K562 (cell line): ENCODE results near the gene CRTAP. TPM values are rescaled to one million over a fixed set of nuclear protein-coding genes. Genes with fewer than 3 reads are reported as not detected.
A peak's percentile ranks its signal among the peaks of the same experiment; 100 is the strongest.

ENCODE experiments used
- ATAC-seq: fragments of 200-7000 bp; cut with Tn5 transposase; 3 replicates; pipeline ENCODE4 v1.9.1; 2020; ENCODE audit warnings: moderate library complexity
- BruUV-seq: library from RNA; stranded (reverse); fragments of 400-500 nt; replicated peaks from 2 replicates; lab custom pipeline; 2021; lab: Mats Ljungman, UMichigan
- CTCF ChIA-PET: fragments of 300-600 bp; formaldehyde crosslinking; extraction: SDS; loops from one replicate; lab custom pipeline; 2021; ENCODE audit warnings: low intra/inter-chr PET ratio; lab: Yijun Ruan, JAX
- POLR2A ChIA-PET: fragments of 300-600, 350-650 bp; sonication (Branson Sonifier 250); formaldehyde crosslinking; extraction: SDS; loops from one replicate; lab custom pipeline; 2021; ENCODE audit warnings: antibody characterized with exemption, inconsistent platforms; lab: Yijun Ruan, JAX
- DNase-seq, 4 experiments: peaks; one replicate each; pipeline versions ENCODE4 v3.0.0 to v3.0.0-alpha.2; 2011 to 2018; ENCODE audit warnings: low spot score in 3 of 4, mixed read lengths in 3 of 4; ENCODE audit errors: extremely low read depth in 1 of 4
- FAIRE-seq: peaks from 2 replicates; lab custom pipeline; 2011; peaks lifted over from hg19 to GRCh38; lab: Jason Lieb, UNC
- H2AFZ ChIP-seq: 2 replicates; pipeline ENCODE4 v1.6.0; 2011; ENCODE audit warnings: low read depth, low read length, control low read depth, inconsistent platforms
- H3K27ac ChIP-seq: fragments of 200-600 bp; 3 replicates; pipeline ENCODE4 v1.8.0; 2011; ENCODE audit warnings: low read depth, mild to moderate bottlenecking, control low read depth, inconsistent platforms, low read length, moderate library complexity, mixed read lengths; ENCODE audit errors: extremely low read depth
- H3K27me3 ChIP-seq, 2 experiments: fragments of 300-600 bp in 1 of 2; 2 replicates in 1 of 2; 3 replicates in 1 of 2; pipeline versions ENCODE4 v1.6.0 to v1.8.0; 2011; ENCODE audit warnings: inconsistent platforms in 2 of 2, low read length in 2 of 2, mild to moderate bottlenecking in 1 of 2, mixed read lengths in 1 of 2, moderate library complexity in 1 of 2; ENCODE audit not compliant: control insufficient read depth in 2 of 2, insufficient read depth in 2 of 2
- H3K36me3 ChIP-seq: fragments of 300-600 bp; 3 replicates; pipeline ENCODE4 v1.8.0; 2011; ENCODE audit warnings: mild to moderate bottlenecking, low read length, inconsistent platforms; ENCODE audit not compliant: control insufficient read depth, insufficient read depth
- H3K4me1 ChIP-seq, 2 experiments: fragments of 200-600 bp in 1 of 2; replicated peaks in 1 of 2; 2 replicates in 1 of 2; 3 replicates in 1 of 2; pipeline versions ENCODE4 v1.5.1 to v1.8.0; 2011; ENCODE audit warnings: inconsistent platforms in 2 of 2, low read length in 2 of 2, mild to moderate bottlenecking in 1 of 2, mixed read lengths in 1 of 2, moderate library complexity in 1 of 2; ENCODE audit not compliant: control insufficient read depth in 2 of 2, insufficient read depth in 2 of 2
- H3K4me2 ChIP-seq: 2 replicates; pipeline ENCODE4 v1.6.1; 2011; ENCODE audit warnings: low read length, control low read depth, inconsistent platforms, mixed read lengths; ENCODE audit not compliant: insufficient read depth
- H3K4me3 ChIP-seq: fragments of 200-600 bp; sonication (generic), shearing (Covaris generic); 2 replicates; pipeline ENCODE4 v1.5.1; 2016; ENCODE audit warnings: control low read depth, inconsistent platforms
- H3K79me2 ChIP-seq: fragments of 200-600 bp; 3 replicates; pipeline ENCODE4 v1.8.0; 2011; ENCODE audit warnings: low read length, inconsistent platforms; ENCODE audit not compliant: control insufficient read depth, insufficient read depth
- H3K9ac ChIP-seq, 2 experiments: 2 replicates each; pipeline versions ENCODE4 v1.6.0 to v1.6.1; 2011; ENCODE audit warnings: low read depth in 2 of 2, low read length in 2 of 2, control low read depth in 1 of 2, inconsistent platforms in 1 of 2, mild to moderate bottlenecking in 1 of 2, mixed read lengths in 1 of 2; ENCODE audit not compliant: insufficient read depth in 1 of 2
- H3K9me1 ChIP-seq: one replicate; pipeline ENCODE4 v1.6.0; 2011; ENCODE audit warnings: inconsistent platforms, mild to moderate bottlenecking, low read length, moderate library complexity; ENCODE audit not compliant: control insufficient read depth, insufficient read depth
- H3K9me3 ChIP-seq: replicated peaks from 2 replicates; pipeline ENCODE4 v1.5.1; 2011; ENCODE audit warnings: low read depth, low read length, inconsistent platforms; ENCODE audit not compliant: control insufficient read depth, insufficient read depth
- H4K20me1 ChIP-seq: replicated peaks from 2 replicates; pipeline ENCODE4 v1.6.1; 2011; ENCODE audit warnings: low read length, inconsistent platforms, mixed read lengths; ENCODE audit not compliant: control insufficient read depth, insufficient read depth
- HCFC1 ChIP-seq: IDR thresholded peaks from 2 replicates; pipeline ENCODE4 v1.6.1; 2012; ENCODE audit warnings: low read depth, low read length, improper control_type of control experiment
- KDM5B ChIP-seq: fragments of 200-600 bp; sonication (generic); IDR thresholded peaks from 2 replicates; pipeline ENCODE4 v1.6.1; 2012; ENCODE audit warnings: low read depth, mild to moderate bottlenecking, moderate library complexity, low read length, control low read depth, inconsistent platforms; ENCODE audit not compliant: insufficient replicate concordance
- PRPF4 ChIP-seq: fragments of 200-400 bp; formaldehyde crosslinking; IDR thresholded peaks from one replicate; pipeline ENCODE4 v1.6.1; 2017; ENCODE audit warnings: low read length, low read depth, mild to moderate bottlenecking; ENCODE audit not compliant: insufficient read depth, poor library complexity, severe bottlenecking
- RHOXF2B ChIP-seq: fragments of 250-450 bp; sonication (Bioruptor Pico); conservative IDR thresholded peaks from 2 replicates; pipeline ENCODE4 v1.5.1; 2021
- SAFB2 ChIP-seq: fragments of 200-400 bp; formaldehyde crosslinking; IDR thresholded peaks from 2 replicates; pipeline ENCODE4 v1.6.1; 2018; ENCODE audit warnings: borderline replicate concordance, low read length, low read depth, moderate library complexity; ENCODE audit not compliant: severe bottlenecking
- SIX5 ChIP-seq, 2 experiments: IDR thresholded peaks; 2 replicates each; pipeline ENCODE4 v1.6.1; 2011; ENCODE audit warnings: low read length in 2 of 2, borderline replicate concordance in 1 of 2, low read depth in 1 of 2, mild to moderate bottlenecking in 1 of 2, moderate library complexity in 1 of 2; ENCODE audit not compliant: insufficient read depth in 1 of 2
- SMAD4 ChIP-seq: fragments of 250-450 bp; sonication (Bioruptor Pico); conservative IDR thresholded peaks from 2 replicates; pipeline ENCODE4 v1.8.0; 2021; ENCODE audit warnings: inconsistent platforms, mild to moderate bottlenecking, moderate library complexity
- TFAM ChIP-seq: fragments of 250-450 bp; sonication (Bioruptor Pico); conservative IDR thresholded peaks from 2 replicates; pipeline ENCODE4 v1.5.0; 2021; ENCODE audit warnings: mild to moderate bottlenecking, moderate library complexity
- TSC22D4 ChIP-seq: fragments of 450-650 bp; IDR thresholded peaks from 2 replicates; pipeline ENCODE4 v1.6.1; 2016; ENCODE audit warnings: missing genetic modification characterization, missing biosample characterization, control low read depth
- ZNF146 ChIP-seq: IDR thresholded peaks from one replicate; pipeline ENCODE4 v1.6.1; 2018; ENCODE audit warnings: missing compliant biosample characterization; ENCODE audit not compliant: unreplicated experiment
- WGBS: fragments of 100-300 bp; shearing (Covaris generic); methylation state at CpG from one replicate; pipeline ENCODE4 v1.1.6; 2016; ENCODE audit warnings: low coverage, mixed read lengths; ENCODE audit not compliant: insufficient coverage; ENCODE audit errors: missing lambda C conversion rate; 5-methylcytosine and 5-hydroxymethylcytosine counted together
- in situ Hi-C: fragments of 300-500 bp; cut with MboI; formaldehyde crosslinking; loops from 4 replicates; pipeline ENCODE4 v1.15.0; 2018; ENCODE audit warnings: inconsistent platforms, mixed read lengths
- intact Hi-C: fragments of 100-400 bp; cut with micrococcal nuclease; formaldehyde crosslinking; loops from 2 replicates; pipeline ENCODE4 v1.14.2; 2022
- polyA plus RNA-seq, 8 experiments: library from polyadenylated mRNA; depleted of rRNA in 4 of 8; stranded (reverse) in 5 of 8; unstranded in 3 of 8; fragments of >200 nt; fragmentation: Nextera tagmentation in 2 of 8; fragmentation: Illumina TruSeq in 1 of 8; extraction: Ambion mirVana in 2 of 8; extraction: Trizol in 1 of 8; gene quantifications; 2 replicates each; pipeline versions ENCODE4 v1.2.1 to v1.2.3, GENCODE V29; 2011 to 2014; ENCODE audit warnings: inconsistent platforms in 1 of 8, missing spikeins in 1 of 8
- total RNA-seq, 7 experiments: library from RNA; depleted of rRNA in 6 of 7; stranded (reverse); fragments of >200 nt in 6 of 7; fragmentation: Illumina TruSeq in 2 of 7; extraction: Trizol in 2 of 7; gene quantifications; 2 replicates each; pipeline versions ENCODE4 v1.2.1 to v1.2.3, GENCODE V29; 2011 to 2021; ENCODE audit warnings: low replicate concordance in 1 of 7
- TF ChIP-seq, protein P1 (sequence below): fragments of 450-650 bp; IDR thresholded peaks from 2 replicates; pipeline ENCODE4 v1.6.1; 2016; ENCODE audit warnings: low read depth, mild to moderate bottlenecking, moderate library complexity
- TF ChIP-seq, protein P2 (sequence below): fragments of 450-650 bp; IDR thresholded peaks from 2 replicates; pipeline ENCODE4 v1.6.1; 2018; ENCODE audit not compliant: partially characterized antibody
- TF ChIP-seq, protein P3 (sequence below): sonication (generic); formaldehyde crosslinking; IDR thresholded peaks from 2 replicates; pipeline ENCODE4 v1.5.0; 2020; ENCODE audit warnings: missing genetic modification reagents
- TF ChIP-seq, protein P4 (sequence below): fragments of 450-650 bp; IDR thresholded peaks from 2 replicates; pipeline ENCODE4 v1.6.1; 2018; ENCODE audit warnings: mild to moderate bottlenecking, low read depth; ENCODE audit not compliant: partially characterized antibody

CRTAP gene
- total and polyA plus RNA-seq, 9 of the 15 experiments (the other 6 are each of a cell fraction or from before 2014, with no cell fraction given): 10.0 to 121 (median 53.0) TPM

DNA sequence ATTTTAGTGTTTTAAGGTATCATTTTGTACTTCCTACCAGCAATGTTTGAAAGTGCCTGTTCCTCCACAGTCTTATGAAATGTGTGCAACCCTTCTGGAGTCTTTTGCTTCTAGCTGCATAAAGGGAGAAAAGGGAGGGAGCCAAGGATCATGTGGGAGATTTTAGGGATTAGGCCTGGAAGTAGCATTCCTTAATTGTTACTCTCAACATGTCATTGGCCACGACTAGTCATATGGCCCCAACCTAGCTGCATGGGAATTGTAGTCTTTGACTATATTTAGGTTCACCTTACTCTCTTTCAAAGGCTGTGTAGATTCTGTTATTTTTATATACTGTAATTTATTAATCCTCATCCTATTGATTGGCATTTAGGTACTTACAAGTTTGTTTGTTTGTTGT lies 14.9 kb downstream of the CRTAP start:
- 17% methylated on average over 1 of the region's 1 CpG for WGBS
- TF ChIP-seq, protein P1, sequence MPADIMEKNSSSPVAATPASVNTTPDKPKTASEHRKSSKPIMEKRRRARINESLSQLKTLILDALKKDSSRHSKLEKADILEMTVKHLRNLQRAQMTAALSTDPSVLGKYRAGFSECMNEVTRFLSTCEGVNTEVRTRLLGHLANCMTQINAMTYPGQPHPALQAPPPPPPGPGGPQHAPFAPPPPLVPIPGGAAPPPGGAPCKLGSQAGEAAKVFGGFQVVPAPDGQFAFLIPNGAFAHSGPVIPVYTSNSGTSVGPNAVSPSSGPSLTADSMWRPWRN: no peak
- TF ChIP-seq, protein P2, sequence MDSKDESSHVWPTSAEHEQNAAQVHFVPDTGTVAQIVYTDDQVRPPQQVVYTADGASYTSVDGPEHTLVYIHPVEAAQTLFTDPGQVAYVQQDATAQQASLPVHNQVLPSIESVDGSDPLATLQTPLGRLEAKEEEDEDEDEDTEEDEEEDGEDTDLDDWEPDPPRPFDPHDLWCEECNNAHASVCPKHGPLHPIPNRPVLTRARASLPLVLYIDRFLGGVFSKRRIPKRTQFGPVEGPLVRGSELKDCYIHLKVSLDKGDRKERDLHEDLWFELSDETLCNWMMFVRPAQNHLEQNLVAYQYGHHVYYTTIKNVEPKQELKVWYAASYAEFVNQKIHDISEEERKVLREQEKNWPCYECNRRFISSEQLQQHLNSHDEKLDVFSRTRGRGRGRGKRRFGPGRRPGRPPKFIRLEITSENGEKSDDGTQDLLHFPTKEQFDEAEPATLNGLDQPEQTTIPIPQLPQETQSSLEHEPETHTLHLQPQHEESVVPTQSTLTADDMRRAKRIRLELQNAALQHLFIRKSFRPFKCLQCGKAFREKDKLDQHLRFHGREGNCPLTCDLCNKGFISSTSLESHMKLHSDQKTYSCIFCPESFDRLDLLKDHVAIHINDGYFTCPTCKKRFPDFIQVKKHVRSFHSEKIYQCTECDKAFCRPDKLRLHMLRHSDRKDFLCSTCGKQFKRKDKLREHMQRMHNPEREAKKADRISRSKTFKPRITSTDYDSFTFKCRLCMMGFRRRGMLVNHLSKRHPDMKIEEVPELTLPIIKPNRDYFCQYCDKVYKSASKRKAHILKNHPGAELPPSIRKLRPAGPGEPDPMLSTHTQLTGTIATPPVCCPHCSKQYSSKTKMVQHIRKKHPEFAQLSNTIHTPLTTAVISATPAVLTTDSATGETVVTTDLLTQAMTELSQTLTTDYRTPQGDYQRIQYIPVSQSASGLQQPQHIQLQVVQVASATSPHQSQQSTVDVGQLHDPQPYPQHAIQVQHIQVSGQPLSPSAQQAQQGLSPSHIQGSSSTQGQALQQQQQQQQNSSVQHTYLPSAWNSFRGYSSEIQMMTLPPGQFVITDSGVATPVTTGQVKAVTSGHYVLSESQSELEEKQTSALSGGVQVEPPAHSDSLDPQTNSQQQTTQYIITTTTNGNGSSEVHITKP: no peak
- TF ChIP-seq SIX5 (IDR thresholded peaks at IDR 0.05; ENCODE audit: borderline replicate concordance in 1 of 2, insufficient read depth in 1 of 2, low read depth in 1 of 2, low read length in 2 of 2): 0 out of 4 replicates have a peak, but pooled peaks of 1 of the 2 experiments have one; percentile 8
- TF ChIP-seq PRPF4: no peak
- TF ChIP-seq, protein P3, sequence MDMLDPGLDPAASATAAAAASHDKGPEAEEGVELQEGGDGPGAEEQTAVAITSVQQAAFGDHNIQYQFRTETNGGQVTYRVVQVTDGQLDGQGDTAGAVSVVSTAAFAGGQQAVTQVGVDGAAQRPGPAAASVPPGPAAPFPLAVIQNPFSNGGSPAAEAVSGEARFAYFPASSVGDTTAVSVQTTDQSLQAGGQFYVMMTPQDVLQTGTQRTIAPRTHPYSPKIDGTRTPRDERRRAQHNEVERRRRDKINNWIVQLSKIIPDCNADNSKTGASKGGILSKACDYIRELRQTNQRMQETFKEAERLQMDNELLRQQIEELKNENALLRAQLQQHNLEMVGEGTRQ (CRISPR knock-in tag): peak; percentile 52
- TF ChIP-seq KDM5B: no peak
- TF ChIP-seq SAFB2: no peak
- no peak for TF ChIP-seq SMAD4
- peak; percentile 50; the same call in 1 of the 2 replicates for TF ChIP-seq HCFC1
- no peak for TF ChIP-seq TFAM (CRISPR knock-in tag)
- no peak for TF ChIP-seq ZNF146 (CRISPR knock-in tag)
- TF ChIP-seq TSC22D4: no peak
- TF ChIP-seq, protein P4, sequence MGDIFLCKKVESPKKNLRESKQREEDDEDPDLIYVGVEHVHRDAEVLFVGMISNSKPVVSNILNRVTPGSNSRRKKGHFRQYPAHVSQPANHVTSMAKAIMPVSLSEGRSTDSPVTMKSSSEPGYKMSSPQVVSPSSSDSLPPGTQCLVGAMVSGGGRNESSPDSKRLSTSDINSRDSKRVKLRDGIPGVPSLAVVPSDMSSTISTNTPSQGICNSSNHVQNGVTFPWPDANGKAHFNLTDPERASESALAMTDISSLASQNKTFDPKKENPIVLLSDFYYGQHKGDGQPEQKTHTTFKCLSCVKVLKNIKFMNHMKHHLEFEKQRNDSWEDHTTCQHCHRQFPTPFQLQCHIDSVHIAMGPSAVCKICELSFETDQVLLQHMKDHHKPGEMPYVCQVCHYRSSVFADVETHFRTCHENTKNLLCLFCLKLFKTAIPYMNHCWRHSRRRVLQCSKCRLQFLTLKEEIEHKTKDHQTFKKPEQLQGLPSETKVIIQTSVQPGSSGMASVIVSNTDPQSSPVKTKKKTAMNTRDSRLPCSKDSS: no peak
- TF ChIP-seq RHOXF2B: no peak

More for the DNA sequence above, 14.9 kb downstream of the CRTAP start:
- Histone ChIP-seq H3K4me3 (no peak overlapping the region), H3K79me2 (no peaks in the 10 kb centered on the region), H3K36me3 (peaks cover 59% of the 10 kb centered on the region), H3K4me1 (no peaks in the 10 kb centered on the region; a peak in 1 of 5 replicates), H4K20me1 (no peaks in the 10 kb centered on the region), H3K4me2 (no peak overlapping the region), H3K9ac (no peak overlapping the region), H3K9me1 (no peaks in the 10 kb centered on the region), H3K27ac (no peak overlapping the region), H2AFZ (no peak overlapping the region), H3K9me3 (no peaks in the 10 kb centered on the region), H3K27me3 (no peaks in the 10 kb centered on the region)
- intact Hi-C loops: no loop called here
- ChIA-PET CTCF (no interaction called here), POLR2A (no interaction called here)
- in situ Hi-C loops: no loop called here
- FAIRE-seq (no peak), DNase-seq (no peak), ATAC-seq (peak; percentile 30; the same call in 1 of the 3 replicates)
- no TSS peak for BruUV-seq
